ENCODE results near the gene GRAMD2A. TPM values are rescaled to one million over a fixed set of nuclear protein-coding genes. Genes with fewer than 3 reads are reported as not detected.

The GRAMD2A gene
- total and polyA plus RNA-seq, 3 donors from 2014 or later = 0.31 to 3.1 (median 1.4) TPM

- Histone ChIP-seq H3K27ac (no peak overlapping the region), H3K36me3 (ENCODE audit: low read depth, missing control alignments) (no peaks in the 10 kb centered on the region), H3K9me3 (no peaks in the 10 kb centered on the region), H3K4me1 (peaks cover under 1% of the 10 kb centered on the region), H3K4me3 (no peak overlapping the region), H3K27me3 (no peaks in the 10 kb centered on the region)
- DNase-seq = no peak
- intact Hi-C loops (cut with DNase I; ENCODE audit: low total_unique reads) = no loop called here
- WGBS, 2 donors = 85 to 89% methylated on average over 2 of the region's 2 CpGs
- no peak for TF ChIP-seq POLR2A (IDR thresholded peaks at IDR 0.05)
- TF ChIP-seq, protein P1, sequence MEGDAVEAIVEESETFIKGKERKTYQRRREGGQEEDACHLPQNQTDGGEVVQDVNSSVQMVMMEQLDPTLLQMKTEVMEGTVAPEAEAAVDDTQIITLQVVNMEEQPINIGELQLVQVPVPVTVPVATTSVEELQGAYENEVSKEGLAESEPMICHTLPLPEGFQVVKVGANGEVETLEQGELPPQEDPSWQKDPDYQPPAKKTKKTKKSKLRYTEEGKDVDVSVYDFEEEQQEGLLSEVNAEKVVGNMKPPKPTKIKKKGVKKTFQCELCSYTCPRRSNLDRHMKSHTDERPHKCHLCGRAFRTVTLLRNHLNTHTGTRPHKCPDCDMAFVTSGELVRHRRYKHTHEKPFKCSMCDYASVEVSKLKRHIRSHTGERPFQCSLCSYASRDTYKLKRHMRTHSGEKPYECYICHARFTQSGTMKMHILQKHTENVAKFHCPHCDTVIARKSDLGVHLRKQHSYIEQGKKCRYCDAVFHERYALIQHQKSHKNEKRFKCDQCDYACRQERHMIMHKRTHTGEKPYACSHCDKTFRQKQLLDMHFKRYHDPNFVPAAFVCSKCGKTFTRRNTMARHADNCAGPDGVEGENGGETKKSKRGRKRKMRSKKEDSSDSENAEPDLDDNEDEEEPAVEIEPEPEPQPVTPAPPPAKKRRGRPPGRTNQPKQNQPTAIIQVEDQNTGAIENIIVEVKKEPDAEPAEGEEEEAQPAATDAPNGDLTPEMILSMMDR (IDR thresholded peaks at IDR 0.05) = no peak
These were observed 61.9 kb downstream of the GRAMD2A start for GRCh38 chr15:72135719-72136118.

DNA sequence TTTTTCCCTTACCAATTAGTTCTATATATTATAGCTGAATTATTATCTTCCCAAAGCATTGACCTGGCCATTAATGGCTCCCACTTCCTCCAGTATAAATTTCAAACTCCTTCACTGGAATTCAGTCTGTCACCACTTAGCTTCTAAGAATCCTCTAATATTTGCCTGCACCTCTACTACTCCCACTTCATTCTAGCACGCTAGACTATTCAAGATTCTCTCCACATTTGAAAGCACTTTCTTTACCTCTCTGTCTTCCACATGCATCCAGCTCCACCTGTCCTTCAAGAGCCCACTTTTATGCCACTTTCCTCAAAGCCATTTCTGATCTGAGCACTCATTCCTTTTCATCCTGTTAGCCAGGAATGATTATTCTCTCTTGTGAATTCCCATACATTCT, 64.4 kb downstream of the GRAMD2A start:
- H3K9me3 ChIP-seq = no peaks in the 10 kb centered on the region
- no peak overlapping the region for H3K4me3 ChIP-seq
- H3K27ac ChIP-seq = no peak overlapping the region
- no peaks in the 10 kb centered on the region for H3K27me3 ChIP-seq
- intact Hi-C loops (cut with DNase I; ENCODE audit: low total_unique reads) = no loop called here
- no peaks in the 10 kb centered on the region for H3K36me3 ChIP-seq (ENCODE audit: low read depth, missing control alignments)
- TF ChIP-seq POLR2A (IDR thresholded peaks at IDR 0.05) = no peak
- TF ChIP-seq, protein P1 (IDR thresholded peaks at IDR 0.05) = no peak
- no peak for DNase-seq
- 77 to 93% methylated on average over 1 of the region's 1 CpG for WGBS, 2 donors
- H3K4me1 ChIP-seq = no peaks in the 10 kb centered on the region

GRCh38 chr15:72131922-72132321, 65.7 kb downstream of the GRAMD2A start:
- no peaks in the 10 kb centered on the region for H3K4me1 ChIP-seq
- H3K9me3 ChIP-seq = no peaks in the 10 kb centered on the region
- WGBS, 2 donors = 78 to 83% methylated on average over 3 of the region's 3 CpGs
- no peak for DNase-seq
- no peaks in the 10 kb centered on the region for H3K36me3 ChIP-seq (ENCODE audit: low read depth, missing control alignments)
- intact Hi-C loops (cut with DNase I; ENCODE audit: low total_unique reads) = no loop called here
- no peak overlapping the region for H3K4me3 ChIP-seq
- no peak for TF ChIP-seq POLR2A (IDR thresholded peaks at IDR 0.05)
- TF ChIP-seq, protein P1 (IDR thresholded peaks at IDR 0.05) = no peak
- no peaks in the 10 kb centered on the region for H3K27me3 ChIP-seq
- no peak overlapping the region for H3K27ac ChIP-seq

GRCh38 chr15:72130272-72130671, 67.3 kb downstream of the GRAMD2A start:
- intact Hi-C loops (cut with DNase I; ENCODE audit: low total_unique reads) = no loop called here
- no peak for DNase-seq
- Histone ChIP-seq H3K27me3 (no peaks in the 10 kb centered on the region), H3K4me3 (no peak overlapping the region), H3K36me3 (ENCODE audit: low read depth, missing control alignments) (no peaks in the 10 kb centered on the region), H3K27ac (no peak overlapping the region), H3K4me1 (no peaks in the 10 kb centered on the region), H3K9me3 (no peaks in the 10 kb centered on the region)
- TF ChIP-seq POLR2A (IDR thresholded peaks at IDR 0.05) = no peak
- TF ChIP-seq, protein P1 (IDR thresholded peaks at IDR 0.05) = no peak
- 82 to 99% methylated on average over 4 of the region's 4 CpGs for WGBS, 2 donors

DNA sequence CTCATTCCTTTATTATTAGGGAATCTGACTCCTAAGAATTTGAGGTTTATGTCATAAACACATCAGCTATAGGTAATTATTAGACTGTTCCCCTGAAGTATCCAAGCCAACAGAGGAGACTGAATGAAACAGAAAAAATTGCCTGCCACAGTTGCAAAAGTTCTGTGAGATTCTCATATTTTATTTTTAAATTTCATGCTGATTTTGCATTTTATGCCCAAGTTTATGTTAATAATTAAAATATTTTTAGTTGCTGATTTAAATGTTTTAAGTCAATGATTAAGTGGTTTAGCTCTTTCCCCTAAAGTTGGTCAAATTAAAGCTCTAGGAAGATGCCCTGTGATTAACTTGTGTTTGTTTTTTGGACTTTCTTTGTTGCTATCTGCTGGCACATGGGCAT, 69.2 kb downstream of the GRAMD2A start:
- no peaks in the 10 kb centered on the region for H3K4me1 ChIP-seq
- no peak overlapping the region for H3K27ac ChIP-seq
- no peak overlapping the region for H3K4me3 ChIP-seq
- no peaks in the 10 kb centered on the region for H3K27me3 ChIP-seq
- H3K36me3 ChIP-seq (ENCODE audit: low read depth, missing control alignments) = no peaks in the 10 kb centered on the region
- intact Hi-C loops (cut with DNase I; ENCODE audit: low total_unique reads) = no loop called here
- DNase-seq = no peak
- H3K9me3 ChIP-seq = no peaks in the 10 kb centered on the region
- no peak for TF ChIP-seq POLR2A (IDR thresholded peaks at IDR 0.05)
- TF ChIP-seq, protein P1 (IDR thresholded peaks at IDR 0.05) = no peak
